Spinal cord (tissue), 10 donors: Measurements from ENCODE around the gene PTPN4. TPM values are rescaled to one million over a fixed set of nuclear protein-coding genes. Genes with fewer than 3 reads are reported as not detected.

Experiments
- DNase-seq, 6 donors: peaks; one replicate each; pipeline versions ENCODE4 v3.0.0 to v3.0.0-alpha.2; 2013 to 2015; ENCODE audit warnings: low spot score in 6 of 6, low read depth in 4 of 6
- H3K27ac ChIP-seq: one replicate; pipeline ENCODE4 v1.5.1; 2013; ENCODE audit warnings: low read depth, low read length, control low read depth
- H3K27me3 ChIP-seq: one replicate; pipeline ENCODE4 v1.6.1; 2013; ENCODE audit warnings: low read length; ENCODE audit not compliant: control insufficient read depth, insufficient read depth
- H3K36me3 ChIP-seq: one replicate; pipeline ENCODE4 v1.6.1; 2013; ENCODE audit warnings: low read length; ENCODE audit not compliant: control insufficient read depth, insufficient read depth
- H3K4me1 ChIP-seq: one replicate; pipeline ENCODE4 v1.6.1; 2013; ENCODE audit warnings: low read length; ENCODE audit not compliant: control insufficient read depth, insufficient read depth
- H3K4me3 ChIP-seq: one replicate; pipeline ENCODE4 v1.5.1; 2013; ENCODE audit warnings: low read depth, low read length, control low read depth
- H3K9me3 ChIP-seq: one replicate; pipeline ENCODE4 v1.6.1; 2013; ENCODE audit warnings: low read length; ENCODE audit not compliant: control insufficient read depth, insufficient read depth
- WGBS: methylation state at CpG from one replicate; pipeline ENCODE4 v1.1.5; 2013; ENCODE audit warnings: missing lambda C conversion rate; ENCODE audit not compliant: insufficient coverage; 5-methylcytosine and 5-hydroxymethylcytosine counted together
- long read RNA-seq, 4 donors: transcript quantifications; one replicate each; lab custom pipeline, GENCODE V29; 2026
- polyA plus RNA-seq, 2 donors: library from polyadenylated mRNA; unstranded; fragments of 120-200 nt; gene quantifications; one replicate each; pipeline ENCODE4 v1.2.1, GENCODE V29; 2013; ENCODE audit not compliant: insufficient read length in 2 of 2
- total RNA-seq, 2 donors: library from RNA; depleted of rRNA in 1 of 2; stranded (reverse); fragments of 120-200 nt in 1 of 2; fragments of >200 nt in 1 of 2; gene quantifications; one replicate each; pipeline versions ENCODE4 v1.2.3 to v1.2.4, GENCODE V29; 2013 to 2014
- donor health status: healthy.

PTPN4 gene, protein sequence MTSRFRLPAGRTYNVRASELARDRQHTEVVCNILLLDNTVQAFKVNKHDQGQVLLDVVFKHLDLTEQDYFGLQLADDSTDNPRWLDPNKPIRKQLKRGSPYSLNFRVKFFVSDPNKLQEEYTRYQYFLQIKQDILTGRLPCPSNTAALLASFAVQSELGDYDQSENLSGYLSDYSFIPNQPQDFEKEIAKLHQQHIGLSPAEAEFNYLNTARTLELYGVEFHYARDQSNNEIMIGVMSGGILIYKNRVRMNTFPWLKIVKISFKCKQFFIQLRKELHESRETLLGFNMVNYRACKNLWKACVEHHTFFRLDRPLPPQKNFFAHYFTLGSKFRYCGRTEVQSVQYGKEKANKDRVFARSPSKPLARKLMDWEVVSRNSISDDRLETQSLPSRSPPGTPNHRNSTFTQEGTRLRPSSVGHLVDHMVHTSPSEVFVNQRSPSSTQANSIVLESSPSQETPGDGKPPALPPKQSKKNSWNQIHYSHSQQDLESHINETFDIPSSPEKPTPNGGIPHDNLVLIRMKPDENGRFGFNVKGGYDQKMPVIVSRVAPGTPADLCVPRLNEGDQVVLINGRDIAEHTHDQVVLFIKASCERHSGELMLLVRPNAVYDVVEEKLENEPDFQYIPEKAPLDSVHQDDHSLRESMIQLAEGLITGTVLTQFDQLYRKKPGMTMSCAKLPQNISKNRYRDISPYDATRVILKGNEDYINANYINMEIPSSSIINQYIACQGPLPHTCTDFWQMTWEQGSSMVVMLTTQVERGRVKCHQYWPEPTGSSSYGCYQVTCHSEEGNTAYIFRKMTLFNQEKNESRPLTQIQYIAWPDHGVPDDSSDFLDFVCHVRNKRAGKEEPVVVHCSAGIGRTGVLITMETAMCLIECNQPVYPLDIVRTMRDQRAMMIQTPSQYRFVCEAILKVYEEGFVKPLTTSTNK
- total RNA-seq = 100 to 1,000 TPM in 1 of 2 donors, 10 to 100 TPM in 1; 60.9 to 117 TPM
- polyA plus RNA-seq = 10 to 100 TPM; 16.8 to 29.1 TPM
- long read RNA-seq, donor 1 = 0 reads
- long read RNA-seq, donor 2 = 0 reads
- long read RNA-seq, donor 3, full-length matches to known transcripts = 4 of 4 reads
- long read RNA-seq, donor 3, partial matches to known transcripts = 0 of 4 reads
- long read RNA-seq, donor 3, other reads (novel, unspliced or antisense) = 0 of 4 reads
- long read RNA-seq, donor 4 = 0 reads

DNA sequence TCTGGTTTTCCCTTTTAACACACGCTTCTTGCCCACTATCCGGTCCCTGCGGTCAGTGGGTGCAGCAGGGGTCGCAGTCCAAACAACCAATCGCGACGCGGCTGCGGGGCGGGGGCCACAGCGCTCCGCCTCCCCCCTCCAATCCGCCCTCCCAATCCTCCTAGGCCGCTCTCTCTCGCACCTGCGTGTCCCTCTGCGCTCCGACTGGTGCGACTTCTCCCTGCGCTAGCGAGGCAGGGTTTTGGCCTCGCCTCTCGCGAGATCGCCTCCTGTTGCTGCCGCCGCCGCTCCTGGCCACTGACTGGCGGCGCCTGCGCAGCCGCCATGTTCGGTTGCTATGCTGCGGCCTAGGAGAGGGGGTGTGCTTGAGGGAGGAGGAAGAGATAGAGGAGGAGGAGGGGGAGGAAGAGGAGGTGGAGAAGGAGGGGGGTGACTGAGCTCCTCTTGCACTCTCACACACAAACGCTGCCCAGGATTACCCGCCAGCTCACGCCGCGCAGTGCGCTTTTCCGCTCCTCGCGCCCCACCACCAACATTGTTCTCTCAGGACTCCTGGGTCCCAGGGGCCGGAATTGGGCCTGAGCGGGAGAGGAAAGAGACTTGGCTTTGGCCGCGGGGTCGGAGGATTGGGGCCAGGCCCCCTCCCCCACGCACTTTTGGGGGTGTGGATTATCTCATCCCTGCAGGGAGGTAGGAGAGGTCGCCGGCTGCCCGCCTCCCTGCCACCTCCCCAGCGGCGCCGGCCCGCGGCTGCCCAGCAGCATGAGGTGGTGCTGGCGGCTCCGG lies at the start of gene PTPN4:
TSS of gene PTPN4 (plus strand) at position 472 of the 786 bp plus-strand sequence. CDS start 49,932 bp downstream, outside the sequence.
- peak within 1 kb of the TSS; percentile 91 for H3K4me3 ChIP-seq
- no peaks in the 10 kb centered on the region for H3K4me1 ChIP-seq
- H3K36me3 ChIP-seq = no peaks in the 10 kb centered on the region
- peak within 1 kb of the TSS; percentile 95 for H3K27ac ChIP-seq
- H3K27me3 ChIP-seq = no peaks in the 10 kb centered on the region
- under 1% methylated on average over 51 of the region's 59 CpGs for WGBS
- no peaks in the 10 kb centered on the region for H3K9me3 ChIP-seq
- DNase-seq = peak; percentile 91 to 99 (median 94)

DNA sequence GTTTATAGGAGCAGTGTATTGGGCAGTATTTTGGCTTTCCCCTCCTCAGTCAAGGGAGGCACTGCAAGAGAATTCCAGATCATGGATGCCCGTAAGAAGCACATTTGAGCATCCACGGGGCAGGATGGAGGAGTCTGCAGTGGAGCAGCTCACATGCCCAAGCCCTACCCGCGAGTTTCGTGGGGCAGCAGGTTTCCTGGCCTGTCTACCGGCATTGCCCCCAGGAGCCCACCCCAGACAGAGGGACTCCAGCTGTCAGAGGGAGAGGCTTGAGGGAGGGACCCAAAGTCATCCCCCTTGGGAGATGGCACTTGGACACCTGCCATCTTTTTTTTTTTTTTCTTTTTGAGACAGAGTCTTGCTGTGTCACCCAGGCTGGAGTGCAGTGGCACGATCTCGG lies 49.4 kb upstream of the PTPN4 start:
- H3K4me3 ChIP-seq = no peak overlapping the region
- H3K27ac ChIP-seq = no peak overlapping the region
- H3K36me3 ChIP-seq = no peaks in the 10 kb centered on the region
- 92% methylated on average over 6 of the region's 8 CpGs for WGBS
- DNase-seq = no peak
- no peaks in the 10 kb centered on the region for H3K27me3 ChIP-seq
- no peaks in the 10 kb centered on the region for H3K9me3 ChIP-seq
- H3K4me1 ChIP-seq = peaks cover 9% of the 10 kb centered on the region

DNA sequence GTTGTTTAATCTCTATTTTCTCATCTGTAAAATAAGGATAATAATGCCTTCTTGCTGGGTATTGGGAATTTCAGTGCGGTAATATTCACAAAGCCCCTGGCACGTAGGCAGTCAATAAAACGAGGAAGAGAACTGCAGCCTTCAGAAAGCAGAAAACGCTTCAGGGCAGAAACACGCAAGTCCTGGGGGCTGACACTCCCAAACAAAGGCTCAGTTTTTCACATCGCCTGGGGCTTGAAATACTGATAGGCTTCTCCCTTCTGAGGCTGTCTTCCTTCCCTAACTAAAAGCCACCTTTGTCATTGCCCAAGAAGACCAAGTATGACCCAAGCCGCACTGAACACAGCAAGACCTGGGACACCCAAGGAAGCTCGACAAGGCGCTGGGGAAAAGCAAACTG lies 48.4 kb upstream of the PTPN4 start:
- no peaks in the 10 kb centered on the region for H3K27me3 ChIP-seq
- no peaks in the 10 kb centered on the region for H3K36me3 ChIP-seq
- no peak for DNase-seq
- H3K9me3 ChIP-seq = no peaks in the 10 kb centered on the region
- H3K4me3 ChIP-seq = no peak overlapping the region
- no peak overlapping the region for H3K27ac ChIP-seq
- peaks cover 17% of the 10 kb centered on the region for H3K4me1 ChIP-seq
- WGBS = 93% methylated on average over 8 of the region's 9 CpGs

DNA sequence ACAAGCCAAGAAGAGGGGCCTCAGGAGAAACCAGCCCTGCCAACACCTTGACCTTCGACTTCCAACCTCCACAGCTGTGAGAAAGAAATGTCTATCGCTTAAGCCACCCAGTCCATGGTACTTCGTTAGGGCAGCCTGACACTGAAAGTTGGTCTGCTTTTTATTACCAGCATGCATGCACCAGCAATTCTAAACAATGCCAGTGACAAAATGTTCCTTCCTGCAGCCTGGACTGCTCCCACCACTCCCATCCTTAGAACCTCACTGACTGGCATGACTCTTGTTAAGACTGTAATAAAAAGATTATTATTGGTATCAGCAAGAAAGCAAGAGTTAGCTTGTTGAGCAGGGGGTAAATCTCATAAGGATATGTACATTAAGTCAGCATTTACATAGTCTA lies 47.2 kb upstream of the PTPN4 start:
- 90% methylated on average over 3 of the region's 3 CpGs for WGBS
- H3K27me3 ChIP-seq = no peaks in the 10 kb centered on the region

DNA sequence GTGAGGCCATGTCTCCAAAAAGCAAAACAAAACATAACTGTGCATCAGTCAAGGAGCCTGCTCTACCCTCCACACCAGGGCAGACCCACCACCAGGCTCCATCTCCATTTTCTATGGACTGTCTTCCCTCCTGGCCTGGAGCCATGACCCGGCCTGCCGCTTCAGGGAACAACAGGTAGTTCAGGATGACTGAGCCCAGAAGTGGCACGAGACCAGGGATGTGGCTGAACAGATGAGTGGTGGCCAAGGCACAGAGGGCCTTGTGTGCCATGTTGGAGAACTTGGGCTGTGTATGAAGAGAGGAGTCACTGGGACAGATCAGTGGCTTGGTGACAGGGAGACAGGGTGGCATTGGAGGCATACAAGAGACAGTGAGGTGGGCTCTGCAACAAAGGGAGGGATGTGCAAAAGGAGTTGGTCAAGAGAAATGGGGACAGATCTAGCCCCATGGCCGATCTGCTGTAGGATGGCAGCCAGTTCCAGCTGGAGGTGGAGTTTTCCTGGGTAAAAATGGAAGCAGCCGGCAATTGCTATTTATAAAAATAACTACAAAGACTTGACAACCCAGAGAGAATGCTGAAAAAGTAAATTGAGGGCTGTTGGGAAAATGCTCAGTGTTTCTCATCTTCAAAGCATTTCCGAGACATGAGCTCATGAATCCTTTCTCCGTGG lies 45.8 kb upstream of the PTPN4 start:
- Histone ChIP-seq H3K27ac (no peak overlapping the region), H3K4me3 (no peak overlapping the region)

More for the DNA sequence above, 47.2 kb upstream of the PTPN4 start:
- Histone ChIP-seq H3K4me1 (peaks cover 23% of the 10 kb centered on the region), H3K9me3 (no peaks in the 10 kb centered on the region), H3K36me3 (no peaks in the 10 kb centered on the region), H3K27ac (no peak overlapping the region), H3K4me3 (no peak overlapping the region)
- no peak for DNase-seq

DNA sequence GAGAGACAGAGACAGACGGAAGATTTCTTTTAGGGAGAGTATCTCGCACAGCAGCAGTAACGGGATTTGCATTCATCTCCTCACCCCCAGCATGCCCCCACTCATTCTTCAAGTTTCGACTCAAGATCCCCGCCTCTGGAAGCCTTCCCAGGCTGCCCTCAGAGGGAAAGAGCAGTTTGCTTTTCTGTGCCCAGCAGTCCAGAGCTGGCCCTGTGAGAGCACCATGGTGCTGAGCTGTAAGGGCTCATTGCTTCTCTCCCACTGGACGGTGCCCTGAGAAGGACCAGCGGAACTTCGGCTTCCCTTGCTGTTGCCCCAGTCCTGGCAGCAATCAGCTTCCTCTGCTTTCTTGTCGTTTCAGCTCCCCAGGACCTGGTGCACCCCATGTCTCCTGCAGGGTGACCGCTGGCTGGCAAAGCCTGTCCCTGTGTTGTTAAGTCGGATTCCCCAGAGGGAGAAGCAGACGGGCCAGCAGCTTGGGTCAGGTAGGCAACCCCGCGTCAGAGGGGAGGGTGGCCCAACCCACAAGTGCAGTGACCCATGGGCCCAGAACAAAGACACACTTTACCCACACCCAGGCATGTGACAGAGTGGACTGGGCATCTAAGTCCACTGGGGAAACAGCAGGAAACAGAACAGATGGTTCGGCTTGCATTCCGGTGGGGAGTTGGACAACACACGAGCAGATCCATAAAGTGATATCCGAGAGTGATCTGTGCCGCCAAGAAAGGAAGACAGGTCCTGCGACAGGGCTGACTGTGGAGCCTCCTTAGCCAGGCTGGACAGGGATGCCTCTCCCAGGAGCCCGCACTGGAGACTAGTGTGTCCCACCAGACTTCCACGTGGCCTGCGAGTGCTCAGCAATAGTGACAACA lies 44.1 kb upstream of the PTPN4 start:
- Histone ChIP-seq H3K27me3 (no peaks in the 10 kb centered on the region), H3K4me1 (peaks cover 20% of the 10 kb centered on the region), H3K36me3 (no peaks in the 10 kb centered on the region), H3K4me3 (no peak overlapping the region), H3K9me3 (no peaks in the 10 kb centered on the region), H3K27ac (no peak overlapping the region)
- 81% methylated on average over 17 of the region's 23 CpGs for WGBS
- no peak for DNase-seq

More for the DNA sequence above, 45.8 kb upstream of the PTPN4 start:
- no peak for DNase-seq
- Histone ChIP-seq H3K27me3 (no peaks in the 10 kb centered on the region), H3K36me3 (no peaks in the 10 kb centered on the region), H3K4me1 (peaks cover 20% of the 10 kb centered on the region), H3K9me3 (no peaks in the 10 kb centered on the region)
- WGBS = 74% methylated on average over 5 of the region's 7 CpGs

DNA sequence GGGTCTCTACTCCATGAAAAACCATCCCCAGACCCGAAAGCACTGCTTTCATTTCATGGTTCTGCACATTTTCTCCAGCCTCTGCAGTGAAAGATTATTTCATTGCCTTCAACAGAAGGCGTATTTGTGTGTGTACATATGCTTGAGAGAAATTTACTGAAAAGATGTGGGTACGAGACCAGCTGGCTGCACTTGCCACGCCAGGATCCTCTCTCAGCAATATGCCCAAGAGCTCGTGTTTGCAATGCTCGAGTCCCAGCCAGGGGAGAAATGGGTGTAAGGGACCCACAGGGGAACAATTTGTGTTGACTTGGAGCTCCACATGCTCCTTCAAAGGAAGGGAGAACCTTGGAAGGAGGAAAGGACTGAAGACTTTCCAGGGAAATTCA lies 43.4 kb upstream of the PTPN4 start:
- Histone ChIP-seq H3K27me3 (no peaks in the 10 kb centered on the region), H3K36me3 (no peaks in the 10 kb centered on the region), H3K27ac (no peak overlapping the region), H3K4me1 (peaks cover 20% of the 10 kb centered on the region), H3K4me3 (no peak overlapping the region), H3K9me3 (no peaks in the 10 kb centered on the region)
- 91% methylated on average over 5 of the region's 6 CpGs for WGBS
- peak in 2 of 6 donors; percentile 51 to 90 for DNase-seq
